ENCODE measurements around the gene A2M.

The A2M gene

GRCh38 chr12:9098463-9099026 lies 17.2 kb downstream of the A2M start:
- DNase-seq (ENCODE audit: low spot score): no peak

- no peak for DNase-seq (ENCODE audit: low spot score)
These were observed 17.6 kb downstream of the A2M start for GRCh38 chr12:9098115-9098452.

GRCh38 chr12:9096563-9097176 lies 19.0 kb downstream of the A2M start:
- no peak for DNase-seq (ENCODE audit: low spot score)

GRCh38 chr12:9095322-9095721 lies 20.4 kb downstream of the A2M start:
- DNase-seq (ENCODE audit: low spot score): no peak

GRCh38 chr12:9094512-9095206 lies 21.1 kb downstream of the A2M start:
- no peak for DNase-seq (ENCODE audit: low spot score)

- DNase-seq (ENCODE audit: low spot score): no peak
These were observed 23.7 kb downstream of the A2M start for GRCh38 chr12:9091891-9092598.

- DNase-seq (ENCODE audit: low spot score): no peak
These were observed 25.5 kb downstream of the A2M start for GRCh38 chr12:9090220-9090619.

- no peak for DNase-seq (ENCODE audit: low spot score)
These were observed 28.5 kb downstream of the A2M start for GRCh38 chr12:9087087-9087835.

GRCh38 chr12:9086087-9086486 lies 29.6 kb downstream of the A2M start:
- no peak for DNase-seq (ENCODE audit: low spot score)

- no peak for DNase-seq (ENCODE audit: low spot score)
These were observed 31.3 kb downstream of the A2M start for GRCh38 chr12:9084417-9084816.

- DNase-seq (ENCODE audit: low spot score): no peak
These were observed 31.9 kb downstream of the A2M start for GRCh38 chr12:9083793-9084192.

GRCh38 chr12:9081667-9082427 lies 33.9 kb downstream of the A2M start:
- no peak for DNase-seq (ENCODE audit: low spot score)

- DNase-seq (ENCODE audit: low spot score): no peak
These were observed 35.6 kb downstream of the A2M start for GRCh38 chr12:9079883-9080675.

GRCh38 chr12:9079082-9079481 lies 36.6 kb downstream of the A2M start:
- DNase-seq (ENCODE audit: low spot score): no peak

GRCh38 chr12:9077152-9078031 lies 38.3 kb downstream of the A2M start:
- no peak for DNase-seq (ENCODE audit: low spot score)

- DNase-seq (ENCODE audit: low spot score): no peak
These were observed 39.0 kb downstream of the A2M start for GRCh38 chr12:9076733-9077132.

GRCh38 chr12:9075138-9075535 lies 40.6 kb downstream of the A2M start:
- DNase-seq (ENCODE audit: low spot score): no peak

- no peak for DNase-seq (ENCODE audit: low spot score)
These were observed 41.1 kb downstream of the A2M start for GRCh38 chr12:9074484-9075137.

- DNase-seq (ENCODE audit: low spot score): no peak
These were observed 42.6 kb downstream of the A2M start for GRCh38 chr12:9073076-9073475.

All from cerebellar cortex (tissue), 1 donor.